GM12878 (cell line): ENCODE data around the gene EFHD2. TPM values are rescaled to one million over a fixed set of nuclear protein-coding genes. Genes with fewer than 3 reads are reported as not detected.

Source experiments
- ATAC-seq: fragments of 200-7000 bp; cut with Tn5 transposase; 3 replicates; pipeline ENCODE4 v1.9.1; 2020; ENCODE audit warnings: mild to moderate bottlenecking, moderate library complexity
- BruUV-seq: library from RNA; stranded (reverse); fragments of 400-500 nt; replicated peaks from 2 replicates; lab custom pipeline; 2021; lab: Mats Ljungman, UMichigan
- CTCF ChIA-PET: fragments of 300-600 bp; sonication (Branson Sonifier 250); formaldehyde crosslinking; extraction: SDS; loops from one replicate; lab custom pipeline; 2021; ENCODE audit warnings: inconsistent platforms; lab: Yijun Ruan, JAX
- POLR2A ChIA-PET: fragments of 350-600 bp; formaldehyde crosslinking; extraction: SDS; loops from one replicate; lab custom pipeline; 2021; ENCODE audit warnings: inconsistent platforms; lab: Charles Lee
- RAD21 ChIA-PET: fragments of 300-600 bp; sonication (Branson Sonifier 250); formaldehyde crosslinking; loops from one replicate; lab custom pipeline; 2023; ENCODE audit warnings: antibody characterized with exemption; ENCODE audit not compliant: unreplicated experiment; lab: Charles Lee
- SMC1A ChIA-PET: fragments of 300-600 bp; sonication (Branson Sonifier 250); formaldehyde crosslinking; loops from one replicate; lab custom pipeline; 2023; ENCODE audit not compliant: unreplicated experiment, uncharacterized antibody; lab: Charles Lee
- DNase-seq: peaks from one replicate; pipeline ENCODE4 v3.0.0-alpha.2; 2011; ENCODE audit warnings: low read depth, low spot score
- FAIRE-seq: peaks from 3 replicates; lab custom pipeline; 2011; peaks lifted over from hg19 to GRCh38; lab: Jason Lieb, UNC
- H2AFZ ChIP-seq: 2 replicates; pipeline ENCODE4 v1.6.0; 2011; ENCODE audit warnings: low read depth, low read length, control low read depth; ENCODE audit not compliant: control insufficient read depth
- H3K27ac ChIP-seq: 2 replicates; pipeline ENCODE4 v1.5.1; 2011; ENCODE audit warnings: control low read depth; ENCODE audit not compliant: control insufficient read depth, insufficient read depth
- H3K27me3 ChIP-seq, 2 experiments: replicated peaks in 1 of 2; 2 replicates each; pipeline versions ENCODE4 v1.6.0 to v1.6.1; 2011; ENCODE audit warnings: low read length in 1 of 2; ENCODE audit not compliant: control insufficient read depth in 2 of 2, insufficient read depth in 2 of 2
- H3K36me3 ChIP-seq, 2 experiments: 2 replicates each; pipeline ENCODE4 v1.5.1; 2011; ENCODE audit warnings: low read length in 1 of 2; ENCODE audit not compliant: control insufficient read depth in 2 of 2, insufficient read depth in 2 of 2
- H3K4me1 ChIP-seq: 2 replicates; pipeline ENCODE4 v1.6.1; 2011; ENCODE audit warnings: mild to moderate bottlenecking, low read length, moderate library complexity, mixed read lengths; ENCODE audit not compliant: control insufficient read depth, insufficient read depth
- H3K4me2 ChIP-seq: 2 replicates; pipeline ENCODE4 v1.6.0; 2011; ENCODE audit warnings: control low read depth; ENCODE audit not compliant: control insufficient read depth, insufficient read depth
- H3K4me3 ChIP-seq: fragments of 200-600 bp; sonication (generic); 2 replicates; pipeline ENCODE4 v1.5.1; 2016
- H3K79me2 ChIP-seq: 2 replicates; pipeline ENCODE4 v1.6.0; 2011; ENCODE audit warnings: low read length; ENCODE audit not compliant: control insufficient read depth, insufficient read depth
- H3K9ac ChIP-seq: 2 replicates; pipeline ENCODE4 v1.8.0; 2011; ENCODE audit warnings: low read length, control low read depth, mixed read lengths; ENCODE audit not compliant: control insufficient read depth, insufficient read depth
- H3K9me3 ChIP-seq: replicated peaks from 3 replicates; pipeline ENCODE4 v1.5.1; 2011; ENCODE audit warnings: mild to moderate bottlenecking, low read length; ENCODE audit not compliant: control insufficient read depth, insufficient read depth
- H4K20me1 ChIP-seq: 2 replicates; pipeline ENCODE4 v1.6.0; 2011; ENCODE audit not compliant: control insufficient read depth, insufficient read depth
- ESRRA ChIP-seq: IDR thresholded peaks from 2 replicates; pipeline ENCODE4 v1.6.1; 2012; ENCODE audit warnings: mild to moderate bottlenecking, low read length, improper control_type of control experiment
- NFXL1 ChIP-seq: fragments of 450-650 bp; IDR thresholded peaks from 2 replicates; pipeline ENCODE4 v1.6.1; 2017; ENCODE audit warnings: antibody characterized with exemption, mild to moderate bottlenecking, borderline replicate concordance
- NR2F1 ChIP-seq: fragments of 450-650 bp; conservative IDR thresholded peaks from 2 replicates; pipeline ENCODE4 v1.6.1; 2017; ENCODE audit warnings: mild to moderate bottlenecking
- SMARCA5 ChIP-seq: fragments of 450-650 bp; IDR thresholded peaks from 2 replicates; pipeline ENCODE4 v1.6.1; 2017; ENCODE audit warnings: mild to moderate bottlenecking
- TARDBP ChIP-seq: IDR thresholded peaks from 2 replicates; pipeline ENCODE4 v1.6.1; 2016; ENCODE audit warnings: borderline replicate concordance
- TCF7 ChIP-seq: IDR thresholded peaks from 2 replicates; pipeline ENCODE4 v1.6.1; 2014; ENCODE audit warnings: antibody characterized with exemption, borderline replicate concordance
- WGBS: methylation state at CpG from one replicate; pipeline ENCODE4 v1.1.6; 2016; ENCODE audit warnings: low lambda C conversion rate; ENCODE audit not compliant: insufficient replicate concordance, insufficient coverage; ENCODE audit errors: missing lambda C conversion rate; 5-methylcytosine and 5-hydroxymethylcytosine counted together
- in situ Hi-C: fragments of 300-500 bp; cut with MboI; formaldehyde crosslinking; loops from 9 replicates; pipeline ENCODE4 v1.14.3; 2018; ENCODE audit warnings: mixed read lengths
- intact Hi-C: fragments of 100-400 bp; cut with micrococcal nuclease; formaldehyde crosslinking; loops from one replicate; pipeline ENCODE4 v1.14.2; 2022; ENCODE audit not compliant: unreplicated experiment
- polyA plus RNA-seq, 11 experiments: library from polyadenylated mRNA; depleted of rRNA in 4 of 11; unstranded in 6 of 11; stranded (reverse) in 5 of 11; fragments of >200 nt; fragmentation: Nextera tagmentation in 4 of 11; fragmentation: Illumina TruSeq in 1 of 11; extraction: Ambion mirVana in 4 of 11; extraction: Trizol in 1 of 11; gene quantifications; 1 replicate in 1 of 11; 2 replicates in 10 of 11; pipeline versions ENCODE4 v1.2.1 to v1.2.3, GENCODE V29; 2011 to 2016; ENCODE audit warnings: inconsistent platforms in 2 of 11, missing spikeins in 2 of 11, low read depth in 1 of 11
- total RNA-seq, 4 experiments: library from RNA; depleted of rRNA in 3 of 4; stranded (reverse); fragments of >200 nt in 3 of 4; fragmentation: Illumina TruSeq in 1 of 4; extraction: Trizol in 1 of 4; gene quantifications; 2 replicates each; pipeline versions ENCODE4 v1.2.1 to v1.2.3, GENCODE V29; 2013 to 2021
- TF ChIP-seq, protein P1 (sequence below): fragments of 450-650 bp; IDR thresholded peaks from 2 replicates; pipeline ENCODE4 v1.6.1; 2018; ENCODE audit warnings: borderline replicate concordance, mild to moderate bottlenecking; ENCODE audit not compliant: partially characterized antibody

The EFHD2 gene
- total and polyA plus RNA-seq, 10 of the 15 experiments (the other 5 are each of a cell fraction or from before 2014, with no cell fraction given) = 4.0 to 114 (median 66.1) TPM

GRCh38 chr1:15405106-15405850 is 4.4 kb upstream of the EFHD2 start:
- no peak for ATAC-seq
- WGBS = 72% methylated on average over 9 of the region's 9 CpGs
- no TSS peak for BruUV-seq
- H3K36me3 ChIP-seq = no peaks in the 10 kb centered on the region
- in situ Hi-C loops (no loop called here), intact Hi-C loops (no loop called here)
- TF ChIP-seq NR2F1 (no peak), TARDBP (no peak), ESRRA (no peak), NFXL1 (no peak), SMARCA5 (no peak), TCF7 (no peak)
- TF ChIP-seq, protein P1, sequence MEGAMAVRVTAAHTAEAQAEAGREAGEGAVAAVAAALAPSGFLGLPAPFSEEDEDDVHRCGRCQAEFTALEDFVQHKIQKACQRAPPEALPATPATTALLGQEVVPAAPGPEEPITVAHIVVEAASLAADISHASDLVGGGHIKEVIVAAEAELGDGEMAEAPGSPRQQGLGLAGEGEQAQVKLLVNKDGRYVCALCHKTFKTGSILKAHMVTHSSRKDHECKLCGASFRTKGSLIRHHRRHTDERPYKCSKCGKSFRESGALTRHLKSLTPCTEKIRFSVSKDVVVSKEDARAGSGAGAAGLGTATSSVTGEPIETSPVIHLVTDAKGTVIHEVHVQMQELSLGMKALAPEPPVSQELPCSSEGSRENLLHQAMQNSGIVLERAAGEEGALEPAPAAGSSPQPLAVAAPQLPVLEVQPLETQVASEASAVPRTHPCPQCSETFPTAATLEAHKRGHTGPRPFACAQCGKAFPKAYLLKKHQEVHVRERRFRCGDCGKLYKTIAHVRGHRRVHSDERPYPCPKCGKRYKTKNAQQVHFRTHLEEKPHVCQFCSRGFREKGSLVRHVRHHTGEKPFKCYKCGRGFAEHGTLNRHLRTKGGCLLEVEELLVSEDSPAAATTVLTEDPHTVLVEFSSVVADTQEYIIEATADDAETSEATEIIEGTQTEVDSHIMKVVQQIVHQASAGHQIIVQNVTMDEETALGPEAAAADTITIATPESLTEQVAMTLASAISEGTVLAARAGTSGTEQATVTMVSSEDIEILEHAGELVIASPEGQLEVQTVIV = no peak
- no peaks in the 10 kb centered on the region for H3K9me3 ChIP-seq
- no peak for FAIRE-seq
- DNase-seq = no peak
- ChIA-PET CTCF (no interaction called here), RAD21 (interaction anchor here (0.5 kb wide), 1 partner anchor 26 kb away, joined by 3 read pairs; no protein-coding TSS in a partner anchor), POLR2A (interaction anchor here (2.0 kb wide), 1 partner anchor 12 kb away, joined by 4 read pairs; no protein-coding TSS in a partner anchor), SMC1A (interaction anchor here (1.0 to 1.3 kb wide), 2 partner anchors 10 to 12 kb away, joined by 3 read pairs; no protein-coding TSS in a partner anchor)
- H3K27me3 ChIP-seq = peaks cover 0 to 3% of the 10 kb centered on the region in 2 experiments; a peak in 1 of 4 replicates
- H3K79me2 ChIP-seq = peaks cover 6% of the 10 kb centered on the region
- H3K4me3 ChIP-seq = no peak overlapping the region
- no peak overlapping the region for H3K9ac ChIP-seq
- no peak overlapping the region for H2AFZ ChIP-seq
- H3K27ac ChIP-seq = no peak overlapping the region
- H3K4me2 ChIP-seq = no peak overlapping the region
- no peaks in the 10 kb centered on the region for H4K20me1 ChIP-seq
- H3K4me1 ChIP-seq = peaks cover 4% of the 10 kb centered on the region; the same call in 1 of the 2 replicates
